T-helper 2 cell (primary cell): ENCODE data around the gene DYNLT2B.
"Not testable (repeated sequence)": the region's sequence is repeated elsewhere in the genome, so short reads cannot be mapped to it uniquely, and the experiment has no call there.

Source experiments
- DNase-seq, 5 experiments: peaks; one replicate each; pipeline versions ENCODE4 v3.0.0 to v3.0.0-alpha.2; 2012 to 2022

The DYNLT2B gene

DNA sequence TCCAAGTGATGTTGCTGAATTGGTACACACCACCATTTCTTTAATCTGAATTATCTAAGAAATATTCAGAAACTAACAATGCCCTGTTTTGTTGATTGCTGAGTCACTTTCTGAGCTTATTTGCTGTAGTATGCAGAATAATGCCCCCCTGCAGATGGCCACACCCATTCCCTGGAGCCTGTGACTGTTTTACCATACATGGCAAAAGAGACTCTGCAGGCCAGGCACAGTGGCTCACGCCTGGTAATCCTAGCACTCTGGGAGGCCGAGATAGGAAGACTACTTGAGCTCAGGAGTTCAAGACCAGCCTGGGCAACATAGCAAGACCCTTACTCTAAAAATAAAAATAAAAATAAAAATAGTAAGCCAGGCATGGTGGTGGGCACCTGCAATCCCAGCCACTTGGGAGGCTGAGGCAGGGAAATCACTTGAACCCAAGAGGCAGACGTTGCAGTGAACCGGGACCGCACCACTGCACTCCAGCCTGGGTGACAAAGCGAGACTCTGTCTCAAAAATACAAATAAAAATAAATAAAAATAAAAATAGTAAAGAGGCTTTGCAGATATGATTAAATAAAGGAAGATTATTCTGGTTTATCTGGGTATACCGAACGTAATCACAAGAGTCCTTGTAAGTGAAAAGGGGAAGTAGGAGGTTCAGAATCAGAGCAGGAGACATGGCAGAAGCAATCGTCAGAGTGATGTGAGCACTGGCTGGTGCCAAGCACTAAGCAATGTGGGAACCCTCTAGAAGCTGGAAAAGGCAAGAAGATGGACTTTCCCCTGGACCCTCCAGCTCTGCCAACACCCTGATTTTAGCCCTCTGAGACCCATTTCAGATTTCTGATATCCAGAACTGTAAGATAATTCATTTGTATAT, 49.5 kb downstream of the DYNLT2B start:
- peak in 1 of 5 experiments; percentile 45 for DNase-seq

GRCh38 chr3:196263819-196264218, 54.2 kb downstream of the DYNLT2B start:
- no peak for DNase-seq

GRCh38 chr3:196260784-196261183, 57.3 kb downstream of the DYNLT2B start:
- no peak for DNase-seq

DNA sequence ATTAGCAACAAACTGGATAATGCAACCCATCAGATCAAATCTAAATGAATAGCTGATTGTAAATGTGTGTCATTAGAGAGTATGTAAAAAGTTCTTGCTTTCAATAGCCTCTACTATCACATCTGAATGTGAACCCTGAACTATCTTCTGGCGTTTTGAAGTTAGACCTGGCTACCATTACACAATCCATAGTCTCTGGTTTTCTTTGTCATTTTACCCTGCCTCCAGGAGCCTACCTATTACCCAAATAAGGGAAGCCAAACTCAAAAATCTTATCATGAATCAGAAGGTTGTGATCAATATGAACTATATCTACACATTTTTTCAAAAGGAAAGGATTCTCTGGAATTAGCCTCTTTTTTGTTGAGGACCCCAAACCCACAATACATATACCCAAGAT, 62.3 kb downstream of the DYNLT2B start:
- DNase-seq = no peak

DNA sequence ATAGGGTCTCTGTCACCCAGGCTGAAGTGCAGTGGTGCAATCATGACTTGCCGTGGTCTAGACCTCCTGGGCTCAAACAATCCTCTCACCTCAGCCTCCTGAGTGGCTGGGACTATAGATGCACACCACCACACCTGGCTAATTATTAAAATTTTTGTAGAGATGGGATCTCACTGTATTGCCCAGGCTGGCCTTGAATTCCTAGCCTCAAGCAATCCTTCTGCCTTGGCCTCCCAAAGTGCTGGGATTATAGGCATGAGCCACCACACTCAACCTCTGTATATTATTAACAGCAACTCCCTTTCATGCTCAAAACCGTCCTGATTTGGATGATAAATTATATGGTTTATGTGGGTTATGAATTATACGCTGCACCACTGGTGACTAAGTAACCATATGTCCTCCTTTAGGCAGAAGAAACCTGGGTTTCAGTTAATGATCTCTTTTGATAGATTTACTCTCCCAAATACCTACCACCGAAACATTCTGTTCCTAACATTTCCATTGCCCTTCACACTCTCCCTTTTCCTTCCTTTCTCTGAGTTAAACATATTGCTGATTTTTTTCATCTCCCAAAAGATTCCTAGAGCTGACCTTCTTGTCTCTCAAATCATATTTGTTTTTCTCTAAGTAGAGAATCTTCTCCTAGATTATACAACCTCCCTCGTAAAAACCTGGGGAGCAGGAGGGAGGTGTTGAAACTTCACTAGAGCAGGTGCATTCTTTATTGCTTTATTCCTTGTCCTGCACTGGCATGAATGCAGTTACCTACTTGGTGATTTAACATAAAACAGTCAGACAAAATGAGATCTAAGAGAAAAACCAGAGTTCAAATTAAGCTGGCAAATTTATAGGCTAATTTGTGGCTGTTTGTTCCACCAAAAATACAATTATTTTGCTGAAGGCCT, 63.4 kb downstream of the DYNLT2B start:
- no peak for DNase-seq

GRCh38 chr3:196251918-196252317, 66.1 kb downstream of the DYNLT2B start:
- no peak for DNase-seq

GRCh38 chr3:196246612-196247308, 71.3 kb downstream of the DYNLT2B start:
- DNase-seq = peak in 2 of 5 experiments; percentile 16 to 43

GRCh38 chr3:196244166-196244565, 73.9 kb downstream of the DYNLT2B start:
- DNase-seq = not testable (repeated sequence)

DNA sequence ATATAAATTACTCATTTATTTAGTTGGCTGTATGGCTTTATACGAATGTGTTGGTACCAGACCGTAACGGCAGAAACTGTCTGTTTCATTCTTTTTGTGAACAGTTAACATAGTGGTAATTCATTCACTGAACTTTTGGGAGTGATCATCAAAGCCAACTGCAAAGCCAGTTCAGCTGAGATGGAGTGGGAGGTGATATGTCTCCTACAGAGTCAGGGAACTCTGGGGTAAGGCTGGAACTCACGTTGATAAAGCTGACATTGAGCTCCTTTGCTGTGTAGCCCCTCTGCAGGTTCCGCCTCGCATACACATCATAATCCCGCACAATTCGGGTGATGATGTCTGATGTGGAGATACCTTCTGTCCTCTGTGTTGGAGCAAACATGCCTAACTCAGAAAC, 76.3 kb downstream of the DYNLT2B start:
- no peak for DNase-seq
